Stimulated activated CD8-positive, alpha-beta memory T cell treated with anti-CD3 and anti-CD28 coated beads, Interleukin-4, amount 100 ng/mL, for 1 hour (primary cell): ENCODE data around the gene PRRT2.

ENCODE experiments used
- DNase-seq, 2 donors: peaks; one replicate each; pipeline ENCODE4 v3.0.0-alpha.2; 2020; ENCODE audit warnings: low read depth in 2 of 2, low spot score in 1 of 2

The PRRT2 gene

GRCh38 chr16:29811170-29811895 is 660 bp upstream of the PRRT2 start:
- peak in 1 of 2 donors; percentile 42 for DNase-seq

GRCh38 chr16:29812754-29813643 is 1.0 kb downstream of the PRRT2 start:
- DNase-seq: no peak

GRCh38 chr16:29813644-29814562 is 1.9 kb downstream of the PRRT2 start:
- DNase-seq: no peak

GRCh38 chr16:29814592-29814991 is 2.6 kb downstream of the PRRT2 start:
- DNase-seq: no peak

DNA sequence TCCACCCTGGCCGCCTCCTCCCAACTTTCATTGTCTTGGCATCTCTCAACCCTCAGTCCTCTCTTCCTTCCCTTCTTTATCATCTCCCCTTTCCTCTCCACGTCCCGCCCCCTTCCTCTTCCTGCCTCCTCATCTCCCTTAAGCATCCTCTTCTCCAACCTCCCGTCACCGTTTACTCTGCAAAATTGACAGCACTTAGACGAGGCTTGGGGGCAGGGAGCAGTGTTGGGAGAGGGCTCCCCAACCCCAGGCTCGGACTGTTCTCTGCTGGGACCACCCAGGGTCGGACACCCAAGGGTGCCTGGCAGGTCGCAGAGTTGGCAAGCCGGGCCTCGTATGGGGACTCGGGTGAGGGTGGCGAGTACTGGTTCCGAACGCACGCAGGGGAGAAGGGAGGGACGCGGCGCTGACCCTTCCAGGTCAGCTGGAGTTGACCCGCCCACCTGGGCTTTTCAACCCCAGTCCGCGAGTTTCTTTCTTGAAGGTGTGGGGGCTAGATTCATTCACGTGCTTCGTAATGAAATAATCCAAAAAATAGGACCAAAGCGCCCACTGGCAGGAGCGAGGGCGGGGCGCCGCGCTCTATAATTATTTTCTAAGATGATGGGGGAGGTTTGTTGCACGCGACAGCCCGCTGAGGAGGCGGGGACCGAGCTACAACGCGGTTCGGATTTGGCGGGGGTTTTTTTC is 3.2 kb downstream of the PRRT2 start:
- DNase-seq: no peak

DNA sequence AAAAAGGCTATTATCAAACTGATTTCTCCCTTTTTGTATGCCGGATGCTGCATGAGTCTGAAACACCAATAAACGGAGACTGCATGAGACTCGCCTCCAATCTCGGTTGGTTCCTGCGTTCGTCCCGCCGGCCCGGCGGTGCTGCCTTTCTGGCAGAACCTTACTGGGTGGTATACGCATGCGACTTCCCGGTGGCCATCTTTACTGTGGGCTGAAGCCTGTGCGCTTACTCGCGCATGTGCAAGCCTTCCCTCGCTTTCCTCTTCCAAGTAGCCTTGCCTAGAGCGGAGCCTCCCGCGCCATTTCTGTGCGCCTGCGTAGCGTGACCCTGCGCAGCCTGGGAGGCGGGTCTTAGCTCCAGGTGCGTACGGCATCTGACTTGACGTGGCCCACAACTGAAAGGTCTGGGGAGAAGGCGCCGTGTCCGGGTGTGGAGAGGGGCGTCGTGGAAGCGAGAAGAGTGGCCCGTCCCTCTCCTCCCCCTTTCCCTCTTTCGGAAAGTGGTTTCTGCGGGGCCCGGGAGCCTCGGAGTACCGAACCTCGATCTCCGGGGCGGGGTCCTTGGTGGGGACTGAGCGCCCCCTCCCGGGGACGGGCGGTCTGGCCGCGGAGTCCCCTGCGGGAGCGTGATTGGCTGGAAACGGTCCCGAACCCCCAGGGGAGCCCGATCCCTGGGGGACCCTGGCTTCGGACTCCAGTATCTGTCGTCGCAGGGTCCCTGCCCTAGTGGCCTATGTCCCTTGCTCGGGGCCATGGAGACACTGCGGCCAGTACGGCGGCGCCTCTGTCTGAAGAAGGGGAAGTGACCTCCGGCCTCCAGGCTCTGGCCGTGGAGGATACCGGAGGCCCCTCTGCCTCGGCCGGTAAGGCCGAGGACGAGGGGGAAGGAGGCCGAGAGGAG is 4.0 kb downstream of the PRRT2 start, which contains the start of gene PAGR1:
TSS of gene PAGR1 (plus strand) at position 360 of the 901 bp plus-strand sequence. CDS start at position 734, 374 bp downstream.
- DNase-seq: peak; percentile 91 to 97

DNA sequence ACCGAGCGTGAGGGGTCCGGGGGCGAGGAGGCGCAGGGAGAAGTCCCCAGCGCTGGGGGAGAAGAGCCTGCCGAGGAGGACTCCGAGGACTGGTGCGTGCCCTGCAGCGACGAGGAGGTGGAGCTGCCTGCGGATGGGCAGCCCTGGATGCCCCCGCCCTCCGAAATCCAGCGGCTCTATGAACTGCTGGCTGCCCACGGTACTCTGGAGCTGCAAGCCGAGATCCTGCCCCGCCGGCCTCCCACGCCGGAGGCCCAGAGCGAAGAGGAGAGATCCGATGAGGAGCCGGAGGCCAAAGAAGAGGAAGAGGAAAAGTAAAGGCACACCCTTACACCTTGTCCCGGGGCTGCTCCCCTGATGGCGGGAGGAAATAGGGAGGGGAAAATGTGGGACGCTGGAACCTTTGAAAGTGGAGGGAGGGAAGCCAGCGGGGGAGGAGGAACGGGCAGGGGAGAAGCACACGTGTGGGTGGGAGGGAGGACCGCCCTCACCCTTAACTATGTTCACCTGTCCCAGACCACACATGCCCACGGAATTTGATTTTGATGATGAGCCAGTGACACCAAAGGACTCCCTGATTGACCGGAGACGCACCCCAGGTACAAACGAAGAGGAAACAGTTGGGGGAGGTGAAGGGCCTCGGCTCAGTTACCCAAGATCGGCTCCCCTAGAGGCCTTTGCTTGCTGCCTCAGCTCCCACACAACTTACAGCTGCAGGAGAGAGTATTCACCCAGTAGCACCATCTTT is 4.9 kb downstream of the PRRT2 start:
- DNase-seq: no peak

- DNase-seq: no peak
These were observed 6.1 kb downstream of the PRRT2 start for GRCh38 chr16:29818082-29818481.

- DNase-seq: no peak
These were observed 7.5 kb downstream of the PRRT2 start for GRCh38 chr16:29819506-29819905.

DNA sequence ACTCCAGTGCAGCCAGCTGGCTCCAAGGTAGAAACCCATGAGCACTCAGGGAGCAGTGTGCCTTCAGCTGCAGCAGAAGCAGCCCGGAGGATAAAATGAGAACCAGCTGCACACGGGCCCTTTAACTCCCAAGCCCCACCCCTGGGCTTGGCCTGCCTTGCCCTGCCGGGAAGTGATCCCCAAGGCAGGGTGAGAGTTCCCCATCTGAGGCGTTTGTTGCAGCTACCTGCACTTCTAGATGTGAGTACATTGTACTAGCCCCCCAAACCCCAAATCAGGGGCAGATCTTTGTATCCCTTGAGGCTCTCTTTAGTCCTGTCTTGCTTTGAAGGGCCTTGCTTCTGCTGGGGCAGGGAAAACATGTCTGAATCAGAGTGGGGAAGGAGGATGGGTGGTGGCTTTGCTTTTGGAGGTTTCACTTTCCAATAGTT is 8.3 kb downstream of the PRRT2 start, which contains the start of gene MVP:
TSS of gene MVP (plus strand) at position 192 of the 431 bp plus-strand sequence. CDS start 10,088 bp downstream, outside the sequence.
- no peak for DNase-seq

DNA sequence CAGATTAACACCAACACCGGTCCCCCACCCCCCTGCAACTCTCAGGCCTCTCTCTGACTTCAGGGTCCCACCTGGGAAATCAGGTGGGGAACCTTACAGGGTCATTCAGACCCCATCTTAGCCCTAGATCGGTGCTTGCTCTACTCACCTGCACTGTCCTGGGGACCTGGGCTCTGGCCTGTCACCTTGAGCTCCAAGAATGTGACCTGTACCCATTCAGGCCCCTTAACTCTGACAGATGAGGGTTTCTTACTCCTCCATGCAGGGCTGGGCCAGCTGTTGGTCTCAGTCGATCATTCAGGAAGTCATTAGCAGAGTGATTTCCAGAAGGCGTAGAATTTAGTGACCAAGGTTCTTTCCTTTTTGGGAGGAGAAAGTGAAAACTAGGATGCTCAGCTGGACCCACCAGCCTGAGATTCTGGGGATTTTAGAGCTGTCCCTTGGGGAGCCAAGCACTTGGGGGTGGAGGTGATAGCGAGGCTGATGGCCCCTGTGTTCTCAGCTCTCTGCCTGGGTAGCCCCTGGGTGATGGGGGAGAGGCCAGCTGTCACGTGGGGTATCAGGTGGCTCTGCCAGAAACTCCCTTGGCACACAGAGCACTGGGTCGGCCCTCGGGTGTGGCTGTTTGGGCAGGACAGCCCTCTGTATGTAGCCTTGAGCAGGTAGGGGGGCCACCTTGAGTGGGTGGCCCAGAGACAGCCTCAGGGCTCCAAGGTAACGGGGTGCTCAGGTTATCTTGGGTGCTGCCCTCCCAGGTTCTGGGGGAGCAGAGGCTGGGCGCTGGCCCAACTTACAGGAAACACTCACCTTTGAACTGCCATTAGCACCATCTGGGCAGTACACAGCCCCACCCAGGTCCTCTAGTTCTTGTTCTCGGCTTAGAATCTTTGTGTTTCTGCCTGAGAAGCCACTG is 9.0 kb downstream of the PRRT2 start:
- DNase-seq: no peak

DNA sequence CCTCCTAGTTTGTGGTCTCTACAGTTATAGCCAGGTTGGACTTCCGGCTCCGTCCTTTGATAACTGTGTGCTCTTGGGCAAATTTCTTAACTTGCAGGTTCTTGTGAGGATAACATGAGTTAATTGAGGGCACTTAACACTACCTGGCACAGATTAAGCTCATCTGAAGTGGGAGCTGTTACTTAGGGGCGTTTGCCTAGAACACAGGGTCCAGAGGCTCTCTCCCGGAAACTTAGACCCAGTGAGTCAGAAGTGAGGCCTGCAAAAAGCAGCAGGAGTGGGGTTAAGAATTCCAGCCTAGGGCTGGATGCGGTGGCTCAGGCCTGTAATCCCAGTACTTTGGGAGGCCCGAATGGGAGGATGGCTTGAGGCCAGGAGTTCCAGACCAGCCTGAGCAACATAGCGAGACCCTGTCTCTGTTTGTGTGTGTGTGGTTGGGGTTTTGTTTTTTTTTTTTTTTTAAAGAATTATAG is 9.7 kb downstream of the PRRT2 start:
- DNase-seq: no peak

- no peak for DNase-seq
These were observed 12.7 kb downstream of the PRRT2 start for GRCh38 chr16:29824589-29825144.

DNA sequence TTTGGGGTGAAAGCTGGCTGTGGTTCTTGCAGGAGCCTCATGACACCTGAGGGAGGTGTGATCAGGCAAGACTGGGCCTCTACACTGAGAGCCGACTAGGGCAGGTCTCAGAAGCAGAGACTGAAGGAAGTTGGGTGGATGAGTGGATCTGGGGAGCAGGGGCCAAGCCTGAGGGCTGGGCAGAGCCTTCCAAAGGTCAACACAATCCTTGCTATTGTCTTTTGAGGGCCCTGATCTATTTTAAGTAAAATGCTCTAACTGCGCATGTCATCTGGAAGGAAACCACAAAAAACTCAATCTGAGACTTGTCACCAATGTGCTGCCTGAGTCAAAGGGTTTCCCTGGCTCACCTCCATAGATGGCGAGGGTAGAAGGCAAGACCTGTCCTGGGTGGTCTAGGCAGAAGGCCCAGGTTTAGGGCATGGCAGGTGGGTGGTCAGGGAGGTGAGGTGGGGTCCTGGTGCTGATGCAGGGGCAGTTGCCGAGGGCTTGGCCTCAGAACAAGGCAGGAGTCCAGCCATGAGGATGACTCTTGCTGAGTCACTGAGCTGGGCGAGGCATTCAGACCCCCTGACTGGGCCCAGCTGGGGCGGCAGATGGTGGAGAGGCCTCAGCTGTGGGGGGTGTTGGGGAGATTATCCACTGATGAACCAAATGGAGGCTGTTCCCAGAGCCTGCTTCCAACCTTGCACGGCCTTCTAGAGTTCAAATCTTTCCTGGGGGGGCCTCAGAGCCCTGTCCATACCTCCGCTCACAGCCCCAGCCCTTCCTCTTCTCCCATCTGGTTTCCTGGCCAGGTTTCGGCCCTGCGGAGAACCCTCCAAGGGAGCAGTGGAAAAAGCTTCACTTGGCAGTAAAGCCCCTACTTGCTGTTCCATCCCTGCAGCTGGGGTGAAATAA is 13.4 kb downstream of the PRRT2 start:
- DNase-seq: no peak

DNA sequence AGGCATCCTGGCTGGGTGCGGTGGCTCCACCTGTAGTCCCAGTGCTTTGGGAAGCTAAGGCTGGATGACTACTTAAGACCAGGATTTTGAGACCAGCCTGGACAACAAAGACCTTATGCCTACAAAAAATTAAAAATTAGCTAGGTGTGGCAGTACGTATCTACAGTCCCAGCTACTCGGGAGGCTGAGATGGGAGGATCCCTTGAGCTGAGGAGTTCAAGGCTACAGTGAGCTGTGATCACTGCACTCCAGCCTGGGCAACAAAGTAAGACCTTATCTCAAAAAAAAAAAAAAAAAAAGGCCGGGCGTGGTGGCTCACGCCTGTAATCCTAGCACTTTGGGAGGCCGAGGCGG is 14.3 kb downstream of the PRRT2 start:
- DNase-seq: no peak

DNA sequence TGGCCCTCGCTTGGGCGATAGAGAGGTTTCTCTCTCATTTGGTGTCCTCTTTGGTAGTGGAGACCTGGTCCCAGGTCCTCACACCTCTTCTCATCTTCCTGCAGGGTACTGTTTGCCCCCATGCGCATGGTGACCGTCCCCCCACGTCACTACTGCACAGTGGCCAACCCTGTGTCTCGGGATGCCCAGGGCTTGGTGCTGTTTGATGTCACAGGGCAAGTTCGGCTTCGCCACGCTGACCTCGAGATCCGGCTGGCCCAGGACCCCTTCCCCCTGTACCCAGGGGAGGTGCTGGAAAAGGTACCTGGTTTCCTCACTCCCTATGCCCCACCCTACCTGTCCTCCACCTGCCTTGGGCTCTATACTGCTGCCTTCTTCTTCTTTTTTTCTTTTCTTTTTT is 18.8 kb downstream of the PRRT2 start:
- no peak for DNase-seq
